GM18499 (cell line): ENCODE results near the gene CST9L.
"Not testable (repeated sequence)": the region's sequence is repeated elsewhere in the genome, so short reads cannot be mapped to it uniquely, and the experiment has no call there.

ENCODE experiments used
- ATAC-seq: cut with Tn5 transposase; IDR thresholded peaks from one replicate; pipeline ENCODE4 v1.9.1; 2021; ENCODE audit warnings: moderate number of reproducible peaks; ENCODE audit not compliant: insufficient read depth, unreplicated experiment

CST9L gene

DNA sequence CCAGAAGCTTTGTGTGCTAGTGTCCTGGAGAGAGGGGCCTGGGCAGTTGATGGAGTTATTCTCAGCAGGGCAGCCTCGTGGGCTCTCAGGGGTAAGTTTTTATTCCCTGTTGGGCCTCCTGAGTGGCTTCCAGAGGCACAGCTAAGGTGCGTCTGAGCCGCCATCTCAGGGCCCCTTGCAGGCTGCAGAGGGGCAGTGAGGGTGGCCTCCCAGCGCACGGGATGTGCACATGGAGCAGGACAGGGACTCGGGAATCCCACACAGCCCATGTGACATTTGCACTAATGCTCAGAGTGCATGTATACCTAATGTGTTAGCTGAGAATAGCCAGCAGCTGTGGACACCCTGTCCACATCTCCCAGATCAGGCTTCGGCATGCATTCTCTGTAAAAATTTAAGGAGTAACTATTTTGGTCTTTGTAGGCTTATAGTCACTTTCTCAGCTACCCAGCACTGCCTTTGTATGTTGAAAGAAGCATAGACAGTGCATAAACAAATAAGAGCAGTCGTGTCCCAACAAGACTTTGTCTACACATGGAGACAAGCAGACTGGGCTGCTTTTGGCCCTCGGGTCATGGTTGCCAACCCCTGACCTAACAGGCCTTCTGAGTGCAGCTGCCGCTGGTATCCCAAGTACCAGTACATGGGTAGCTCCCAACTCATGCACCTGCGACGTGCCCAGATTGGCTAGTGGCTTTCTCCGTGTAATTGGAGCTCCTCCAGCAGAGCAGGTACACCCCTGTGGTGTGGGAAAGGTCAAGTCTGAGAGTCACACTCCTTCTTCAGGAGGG is 18.6 kb upstream of the CST9L start:
- no peak for ATAC-seq

DNA sequence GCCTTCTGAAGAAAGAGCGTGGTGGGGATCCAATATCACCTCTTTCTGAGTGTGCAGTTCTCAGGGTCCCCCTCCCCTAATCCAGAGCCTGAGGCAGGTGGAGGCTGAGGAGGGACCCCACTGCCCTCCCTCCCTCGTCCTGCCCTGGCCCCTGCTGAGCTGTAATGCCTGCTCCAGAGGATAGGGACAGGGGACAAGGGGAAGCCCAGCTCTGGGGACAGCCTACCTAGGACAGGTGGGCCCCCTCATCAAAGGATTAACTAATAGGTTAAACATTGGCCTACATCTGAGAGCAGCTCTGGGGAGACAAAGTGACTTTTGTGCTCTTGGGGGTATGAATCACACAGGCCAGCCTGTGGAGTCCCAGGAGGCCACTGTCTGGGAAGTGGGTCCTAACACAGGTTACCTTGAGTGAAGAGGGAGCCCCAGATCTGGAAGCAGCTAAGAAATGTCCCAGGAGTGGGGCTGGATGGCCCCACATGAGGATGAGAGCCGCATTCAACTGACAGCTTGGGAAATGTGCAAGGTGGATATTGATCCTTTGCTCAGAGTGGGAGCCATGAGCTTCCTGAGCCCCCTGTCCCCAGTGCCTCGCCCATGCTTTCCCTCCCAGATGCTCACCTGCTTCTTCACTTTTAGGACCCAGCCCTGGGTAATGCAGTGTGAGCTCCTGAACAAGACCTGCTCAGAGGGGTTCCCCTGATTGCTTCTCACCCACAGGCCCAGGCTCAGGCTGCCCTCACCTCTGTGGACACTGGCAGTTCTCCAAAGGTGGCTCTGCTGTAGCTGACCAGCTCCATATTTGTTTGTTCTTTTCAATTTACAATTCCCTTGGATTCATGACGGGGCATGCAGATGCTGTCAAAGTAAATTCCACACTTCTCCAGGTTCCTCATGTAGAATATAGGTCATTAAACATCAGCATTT is 17.8 kb upstream of the CST9L start:
- ATAC-seq: no peak

DNA sequence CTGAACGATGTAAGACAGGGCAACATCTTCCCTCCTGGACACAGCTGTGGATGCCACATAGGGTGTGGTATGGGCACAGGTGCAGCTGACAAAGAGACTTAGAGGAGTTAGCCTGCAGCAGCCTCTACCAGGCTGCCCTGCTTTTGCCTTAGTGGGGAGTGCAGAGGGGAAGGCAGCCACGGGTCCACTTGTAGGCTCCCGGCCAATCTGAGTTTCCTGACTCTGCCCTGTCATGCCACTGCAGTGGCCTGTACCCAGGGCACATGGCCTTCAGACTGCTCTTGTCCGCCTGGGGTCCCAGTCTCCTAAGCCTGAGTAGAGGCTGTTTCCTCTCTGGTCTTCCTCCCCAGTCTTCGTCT is 17.1 kb upstream of the CST9L start:
- no peak for ATAC-seq

DNA sequence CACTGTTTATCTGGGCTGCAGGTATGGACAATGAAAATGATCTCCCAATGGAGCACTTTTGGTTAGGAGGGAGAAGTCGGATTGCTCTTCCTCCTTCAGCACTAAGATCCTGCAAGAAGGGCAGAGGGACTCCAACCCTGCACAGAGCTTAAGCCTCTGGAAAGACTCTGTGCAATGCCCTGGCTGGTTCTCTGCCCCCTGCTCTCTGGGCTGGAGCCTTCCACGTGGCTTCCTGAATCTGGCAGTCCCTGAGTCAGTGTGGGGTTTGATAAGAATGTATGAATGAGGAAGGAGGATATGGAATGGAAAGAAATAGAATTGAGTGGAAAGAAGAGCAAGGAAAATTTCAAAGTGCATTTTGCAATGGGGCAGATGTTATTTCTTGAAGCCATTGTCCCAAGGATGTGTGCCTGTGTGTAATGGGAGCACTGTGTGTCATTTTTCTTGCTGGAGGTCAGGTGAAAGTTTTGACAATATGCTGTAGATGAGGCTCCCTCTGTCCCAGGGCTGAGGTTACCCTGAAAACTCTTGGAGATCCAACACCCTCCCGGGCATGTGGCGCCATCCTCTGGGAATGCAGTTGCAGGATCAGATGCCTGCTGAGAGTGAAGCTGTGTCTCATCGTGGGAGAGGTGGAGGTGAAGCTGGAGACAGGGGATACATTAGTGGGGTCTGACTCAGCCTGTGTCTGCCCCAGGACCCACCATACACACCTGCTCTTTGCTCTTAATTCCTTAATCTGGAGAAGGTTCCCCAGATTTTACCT is 16.3 kb upstream of the CST9L start:
- ATAC-seq: no peak

DNA sequence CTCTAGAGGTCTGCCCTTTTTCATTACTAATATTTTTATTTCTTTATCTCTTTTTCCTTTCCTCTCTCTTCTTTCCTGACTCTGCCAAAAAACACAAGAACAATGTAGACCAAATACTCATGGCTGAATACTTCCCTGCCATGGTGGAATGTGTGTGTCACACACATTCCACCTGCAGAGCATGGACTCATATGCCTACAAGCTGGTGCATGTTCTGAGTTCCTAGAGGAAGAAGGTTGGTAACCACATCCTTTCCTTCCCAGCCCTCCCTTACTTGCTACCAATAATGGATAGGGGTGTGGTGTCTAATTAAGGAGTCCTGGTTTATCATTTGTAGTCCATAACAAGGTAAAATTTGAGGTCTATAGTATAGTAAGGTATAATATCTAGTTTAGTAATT is 15.2 kb upstream of the CST9L start:
- no peak for ATAC-seq

DNA sequence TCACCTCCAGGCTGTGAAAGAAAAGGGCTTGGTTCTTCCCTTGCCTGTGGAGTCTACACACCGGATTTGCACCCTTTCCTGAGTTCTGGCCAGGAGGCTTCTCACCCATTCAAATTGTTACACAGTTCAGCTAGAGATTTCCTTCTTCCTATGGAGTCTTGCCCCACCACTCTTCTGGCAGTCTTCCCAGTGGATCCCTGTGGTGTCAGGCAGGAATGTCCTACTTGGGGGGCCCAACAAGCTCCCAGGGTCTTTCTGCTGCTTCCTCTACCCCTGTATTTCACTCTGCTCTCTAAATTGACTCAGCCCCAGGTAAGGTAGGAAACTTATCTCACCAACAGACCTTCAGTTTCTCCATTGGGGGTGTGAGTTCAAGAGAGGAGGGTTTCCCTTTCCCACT is 14.0 kb upstream of the CST9L start:
- ATAC-seq: no peak

DNA sequence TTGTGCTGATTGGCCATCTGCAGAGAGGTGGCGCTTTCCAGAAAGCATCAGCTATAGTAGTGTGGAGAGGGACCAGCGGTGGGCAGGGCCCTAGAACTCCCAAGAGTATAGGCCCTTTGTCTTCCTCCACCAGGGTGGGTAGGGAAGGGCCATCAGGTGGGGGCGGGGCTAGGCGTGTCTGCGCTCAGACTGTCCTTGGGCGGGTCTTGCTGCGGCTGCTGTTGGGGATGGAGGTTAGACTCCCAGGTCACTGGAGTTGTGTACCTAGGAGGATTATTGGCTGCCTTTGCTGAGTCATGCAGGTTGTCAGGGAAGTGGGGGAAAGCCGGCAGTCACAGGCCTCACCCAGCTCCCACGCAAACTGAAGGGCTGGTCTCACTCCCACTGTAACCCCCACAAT is 13.5 kb upstream of the CST9L start:
- ATAC-seq: not testable (repeated sequence)

DNA sequence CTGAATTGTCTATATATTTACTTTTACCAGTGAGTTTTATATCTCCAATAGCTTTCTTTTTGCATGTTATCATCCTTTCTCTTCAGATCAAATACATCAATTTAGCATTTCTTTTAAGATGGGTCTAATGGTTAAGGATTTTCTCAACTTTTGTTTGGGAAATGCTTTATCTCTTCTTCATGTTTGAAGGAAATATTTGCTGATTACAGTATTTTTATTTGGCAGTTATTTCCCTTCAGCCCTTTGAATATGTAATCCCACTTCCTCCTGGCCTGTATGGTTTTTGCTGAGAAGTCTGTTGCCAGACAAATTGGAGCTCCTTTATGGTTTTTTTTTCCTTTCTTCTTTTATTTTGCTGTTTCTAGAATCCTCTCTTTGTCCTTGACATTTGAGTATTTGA is 6.7 kb upstream of the CST9L start:
- no peak for ATAC-seq

DNA sequence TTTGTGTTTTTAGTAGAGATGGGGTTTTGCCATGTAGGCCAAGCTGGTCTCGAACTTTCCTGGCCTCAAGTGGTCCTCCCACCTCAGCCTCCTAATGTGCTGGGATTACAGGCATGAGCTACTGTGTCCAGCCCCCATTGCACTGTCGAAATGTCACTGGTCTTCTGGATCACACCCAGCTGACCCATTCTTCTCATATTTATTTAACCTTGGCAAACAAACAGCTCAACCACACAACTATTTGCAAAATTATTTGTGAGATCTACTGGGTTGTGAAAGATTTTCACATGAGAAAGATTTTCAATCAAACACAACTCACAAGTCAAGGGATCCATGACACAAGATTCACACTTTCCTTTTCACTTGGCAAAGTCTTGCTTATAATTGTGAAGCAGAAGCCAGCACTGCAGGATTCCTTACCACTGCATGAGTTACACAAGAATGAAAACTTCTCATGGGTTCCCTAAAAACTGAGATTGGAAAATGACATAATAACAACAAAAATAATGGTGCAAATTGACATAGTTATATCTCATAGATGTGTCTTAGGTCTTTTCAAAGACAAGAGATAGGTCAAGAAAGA is 2.0 kb upstream of the CST9L start:
- ATAC-seq: no peak

DNA sequence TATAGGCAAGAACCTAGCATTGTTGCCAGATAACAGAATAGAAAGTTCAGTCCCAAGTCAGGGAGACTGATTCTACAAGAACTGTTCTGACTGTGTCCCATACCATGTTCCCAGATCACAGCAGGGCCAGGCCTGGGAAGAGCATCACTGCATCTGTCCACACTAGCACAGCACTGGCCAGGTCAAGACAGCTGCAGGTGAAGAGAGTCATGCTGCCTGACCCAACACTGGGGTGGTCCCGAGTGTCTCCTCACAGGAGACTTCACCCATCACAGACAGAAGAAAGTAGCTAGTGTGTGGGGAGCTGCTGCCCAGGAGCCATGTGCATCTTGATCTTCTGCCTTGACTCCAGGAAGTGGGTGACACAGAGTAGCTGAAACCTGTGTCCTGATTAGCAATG is 1.3 kb upstream of the CST9L start:
- no peak for ATAC-seq

DNA sequence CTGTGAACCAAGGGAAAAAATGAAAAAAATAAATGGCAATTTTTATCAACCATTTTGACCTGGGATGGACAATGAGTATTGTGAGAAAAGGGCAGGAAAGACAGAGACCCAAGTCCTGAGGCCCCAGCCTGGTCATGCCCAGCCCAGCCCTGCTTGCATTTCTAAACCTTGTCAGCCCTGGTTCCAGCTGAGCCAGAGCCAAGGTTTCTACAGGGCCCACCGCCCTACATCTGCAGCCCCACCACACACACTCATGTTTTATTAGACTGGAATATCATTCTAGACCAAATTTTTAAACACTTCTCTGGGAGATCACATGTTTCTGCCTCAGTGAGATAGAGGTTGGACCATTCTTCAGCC is 667 bp upstream of the CST9L start:
- no peak for ATAC-seq

DNA sequence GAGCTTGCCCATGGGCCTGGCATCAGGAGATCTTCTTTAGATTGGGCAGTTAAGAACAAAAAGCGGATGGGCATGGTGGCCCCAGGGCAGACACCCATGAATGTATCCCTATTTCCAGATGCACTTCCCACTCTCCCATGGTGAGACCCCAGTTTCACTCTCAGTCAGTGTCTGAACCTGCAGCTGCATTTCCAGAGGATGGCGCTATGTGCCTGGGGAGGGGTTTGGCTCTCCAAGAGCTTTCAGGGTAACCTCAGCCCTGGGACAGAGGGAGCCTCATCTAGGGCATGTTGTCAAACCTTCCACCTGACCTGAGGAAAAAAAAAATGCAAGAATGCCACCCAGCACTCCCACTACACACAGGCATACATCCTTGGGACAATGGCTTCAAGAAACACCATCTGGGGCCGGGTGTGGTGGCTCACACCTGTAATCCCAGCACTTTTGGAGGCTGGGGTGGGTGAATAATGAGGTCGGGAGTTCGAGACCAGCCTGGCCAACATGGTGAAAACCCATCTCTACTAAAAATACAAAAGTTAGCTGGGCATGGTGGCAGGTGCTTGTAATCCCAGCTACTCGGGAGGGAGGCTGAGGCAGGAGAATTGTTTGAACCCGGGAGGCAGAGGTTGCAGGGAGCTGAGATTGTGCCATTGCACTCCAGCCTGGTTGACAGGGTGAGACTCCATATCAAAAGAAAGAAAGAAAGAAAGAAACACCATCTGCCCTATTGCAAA is 1.9 kb downstream of the CST9L start:
- no peak for ATAC-seq

DNA sequence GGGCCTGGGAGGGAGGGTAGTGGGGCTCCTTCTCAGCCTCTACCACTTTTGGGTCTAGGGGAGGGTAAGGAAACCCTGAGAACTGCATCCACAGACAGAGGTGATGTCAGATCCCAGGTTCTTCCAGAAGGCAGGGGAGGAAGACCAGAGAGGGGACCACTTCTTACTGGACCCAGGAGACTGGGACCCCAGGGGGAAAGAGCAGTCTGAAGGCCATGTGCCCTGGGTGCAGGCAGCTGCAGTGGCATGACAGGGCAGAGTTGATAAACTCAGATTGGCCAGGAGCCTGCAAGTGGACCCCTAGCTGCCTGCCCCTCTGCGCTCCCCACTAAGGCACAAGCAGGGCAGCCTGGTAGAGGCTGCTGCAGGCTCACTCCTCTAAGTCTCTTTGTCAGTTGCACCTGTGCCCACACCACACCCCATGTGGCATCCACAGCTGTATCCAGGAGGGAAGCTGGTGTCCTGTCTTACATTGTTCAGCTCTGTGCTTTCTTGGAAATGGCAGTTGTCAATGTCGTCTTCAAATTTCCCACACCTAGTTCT is 2.7 kb downstream of the CST9L start:
- no peak for ATAC-seq

DNA sequence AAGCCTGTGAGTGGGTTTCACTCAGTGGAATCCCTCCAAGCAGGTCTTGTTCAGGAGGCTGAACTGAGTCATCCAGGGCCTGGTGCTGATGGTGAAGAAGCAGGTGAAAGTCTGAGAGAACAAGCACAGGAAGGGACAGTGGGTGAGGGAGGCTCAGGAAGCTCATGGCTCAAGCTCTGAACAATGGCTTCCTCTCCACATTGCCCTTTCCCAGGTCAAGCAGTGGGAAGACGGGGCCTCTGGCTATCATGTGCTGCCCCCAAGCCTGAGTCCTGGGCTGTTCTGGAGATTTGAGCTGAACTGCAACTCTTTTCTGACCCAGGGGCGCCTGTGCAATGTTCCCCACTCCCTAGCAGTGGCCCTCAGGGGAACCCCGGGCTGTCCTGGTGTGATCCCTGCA is 3.4 kb downstream of the CST9L start:
- ATAC-seq: no peak

DNA sequence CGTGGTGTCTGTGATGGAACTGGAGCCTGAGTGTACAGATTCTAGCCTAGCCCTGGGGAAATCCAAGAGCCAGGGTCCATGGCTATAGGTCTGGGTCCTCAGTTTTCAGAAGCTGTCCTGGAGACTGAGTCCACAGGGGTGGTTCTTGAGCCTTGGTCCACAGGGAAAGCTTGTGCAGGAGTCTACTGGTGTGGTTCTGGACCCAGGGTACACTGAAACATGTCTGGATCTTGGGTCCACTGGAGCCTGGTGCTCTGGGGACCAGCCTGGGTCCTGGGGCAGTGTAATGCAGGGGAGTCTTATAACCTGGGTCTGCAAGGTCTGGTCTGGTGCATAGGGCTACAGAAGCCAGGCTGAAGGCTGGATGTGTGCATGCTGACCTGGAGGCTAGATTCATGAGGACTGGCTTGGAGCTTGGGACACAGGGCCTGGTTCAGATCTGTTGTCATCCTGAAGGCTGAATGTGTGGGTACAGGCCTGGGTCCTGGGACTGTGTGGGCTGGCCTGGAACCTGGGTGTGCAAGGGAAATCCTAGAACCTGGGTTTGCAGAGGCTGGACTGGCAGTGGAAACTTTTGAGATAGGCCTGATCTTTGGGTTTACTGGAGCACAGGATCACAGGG is 5.5 kb downstream of the CST9L start:
- no peak for ATAC-seq

DNA sequence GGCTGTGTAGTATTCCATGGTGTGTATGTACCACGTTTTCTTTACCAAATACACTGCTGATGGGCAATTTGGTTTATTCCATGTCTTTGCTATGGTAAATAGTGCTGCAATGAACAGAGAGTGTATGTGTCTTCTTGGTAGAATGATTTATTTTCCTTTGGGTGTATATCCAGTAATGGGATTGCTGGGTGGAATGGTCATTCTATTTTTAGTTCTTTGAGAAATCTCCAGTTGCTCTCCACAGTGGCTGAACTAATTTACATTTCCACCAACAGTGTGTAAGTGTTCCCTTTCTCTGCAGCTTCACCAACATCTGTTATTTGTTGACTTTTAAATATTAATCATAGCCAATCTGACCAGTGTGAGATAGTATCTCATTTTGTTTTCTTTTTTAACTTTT is 13.9 kb downstream of the CST9L start:
- ATAC-seq: no peak

DNA sequence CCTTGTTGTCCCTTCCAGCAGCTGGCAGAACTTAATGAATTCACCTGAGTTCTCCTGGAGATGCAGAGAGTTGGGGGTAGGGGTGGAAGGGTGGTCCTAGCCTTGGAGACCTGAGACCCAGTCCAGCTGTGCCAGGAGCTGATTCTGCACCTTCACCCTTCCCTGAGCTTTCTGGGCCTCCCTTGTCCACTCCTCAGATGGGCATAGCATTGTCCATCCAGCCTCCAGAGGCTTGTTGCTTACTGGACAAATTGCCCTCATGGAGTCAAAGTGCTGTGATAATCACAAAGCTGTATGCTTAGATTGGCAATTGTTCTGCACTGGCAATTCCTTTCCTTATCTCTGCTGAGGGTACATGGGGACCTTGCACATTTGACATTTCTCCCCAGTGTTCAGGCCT is 16.5 kb downstream of the CST9L start:
- ATAC-seq: no peak

DNA sequence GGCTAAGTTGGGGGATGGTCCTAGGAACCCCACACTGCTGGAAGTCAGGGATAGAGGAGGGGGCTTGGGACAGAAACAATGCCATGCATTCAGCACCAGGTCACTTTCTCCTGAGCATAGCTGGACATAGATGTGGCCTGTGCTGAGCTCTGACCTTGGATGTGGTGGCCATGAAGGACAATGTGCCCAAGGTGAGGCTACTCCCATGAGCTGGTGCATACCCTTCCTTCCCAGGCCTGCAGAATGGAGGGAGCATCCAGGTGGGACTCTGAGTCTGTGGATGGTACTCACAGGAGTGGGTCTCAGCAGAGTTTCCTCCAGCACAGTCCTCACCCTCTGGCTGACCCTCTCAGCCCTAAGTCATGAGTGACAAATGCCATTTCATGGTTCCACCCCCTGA is 16.9 kb downstream of the CST9L start:
- ATAC-seq: no peak

DNA sequence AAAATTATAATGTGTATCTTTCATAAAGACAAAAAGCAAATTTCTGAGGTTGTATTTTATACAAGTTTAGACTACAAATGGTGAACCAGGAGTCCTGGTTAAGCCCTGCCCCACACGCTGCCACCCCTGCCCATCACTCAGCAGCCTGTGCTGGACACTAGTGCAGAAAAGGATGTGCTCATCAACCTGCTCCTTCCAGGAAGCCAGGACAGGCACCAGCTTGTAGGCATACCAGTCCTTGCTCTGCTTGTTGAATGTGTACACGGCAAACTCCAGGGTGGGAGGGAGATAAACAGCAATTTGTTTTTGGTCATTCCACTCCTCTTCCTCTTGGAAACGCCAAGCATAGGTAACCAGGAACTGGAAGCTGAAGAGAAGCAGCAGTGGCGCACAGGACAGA is 18.1 kb downstream of the CST9L start:
- ATAC-seq: no peak
